Fibroblast of the aortic adventitia (primary cell): ENCODE measurements around the gene CAPSL. TPM values are rescaled to one million over a fixed set of nuclear protein-coding genes. Genes with fewer than 3 reads are reported as not detected.

Experiments used
- DNase-seq: peaks from one replicate; pipeline ENCODE4 v3.0.0-alpha.2; 2010; ENCODE audit warnings: low read depth
- H3K4me3 ChIP-seq: 2 replicates; pipeline ENCODE4 v1.5.1; 2011; ENCODE audit warnings: low read depth, mild to moderate bottlenecking, control low read depth, low read length, moderate library complexity
- total RNA-seq: library from RNA; depleted of rRNA; stranded (reverse); fragments of >200 nt; gene quantifications from 2 replicates; pipeline ENCODE4 v1.2.3, GENCODE V29; 2012; ENCODE audit warnings: low replicate concordance
- TF ChIP-seq, protein P1 (sequence below): IDR thresholded peaks from 2 replicates; pipeline ENCODE4 v1.5.1; 2011; ENCODE audit warnings: mild to moderate bottlenecking, low read length, control low read depth, inconsistent platforms; ENCODE audit not compliant: insufficient read depth

CAPSL gene
- total RNA-seq, 1 donor, result not detected

- DNase-seq, result no peak
- TF ChIP-seq, protein P1, sequence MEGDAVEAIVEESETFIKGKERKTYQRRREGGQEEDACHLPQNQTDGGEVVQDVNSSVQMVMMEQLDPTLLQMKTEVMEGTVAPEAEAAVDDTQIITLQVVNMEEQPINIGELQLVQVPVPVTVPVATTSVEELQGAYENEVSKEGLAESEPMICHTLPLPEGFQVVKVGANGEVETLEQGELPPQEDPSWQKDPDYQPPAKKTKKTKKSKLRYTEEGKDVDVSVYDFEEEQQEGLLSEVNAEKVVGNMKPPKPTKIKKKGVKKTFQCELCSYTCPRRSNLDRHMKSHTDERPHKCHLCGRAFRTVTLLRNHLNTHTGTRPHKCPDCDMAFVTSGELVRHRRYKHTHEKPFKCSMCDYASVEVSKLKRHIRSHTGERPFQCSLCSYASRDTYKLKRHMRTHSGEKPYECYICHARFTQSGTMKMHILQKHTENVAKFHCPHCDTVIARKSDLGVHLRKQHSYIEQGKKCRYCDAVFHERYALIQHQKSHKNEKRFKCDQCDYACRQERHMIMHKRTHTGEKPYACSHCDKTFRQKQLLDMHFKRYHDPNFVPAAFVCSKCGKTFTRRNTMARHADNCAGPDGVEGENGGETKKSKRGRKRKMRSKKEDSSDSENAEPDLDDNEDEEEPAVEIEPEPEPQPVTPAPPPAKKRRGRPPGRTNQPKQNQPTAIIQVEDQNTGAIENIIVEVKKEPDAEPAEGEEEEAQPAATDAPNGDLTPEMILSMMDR, result no peak
- no peak overlapping the region for H3K4me3 ChIP-seq
Measured at GRCh38 chr5:35886381-35886780, 52.0 kb downstream of the CAPSL start.

DNA sequence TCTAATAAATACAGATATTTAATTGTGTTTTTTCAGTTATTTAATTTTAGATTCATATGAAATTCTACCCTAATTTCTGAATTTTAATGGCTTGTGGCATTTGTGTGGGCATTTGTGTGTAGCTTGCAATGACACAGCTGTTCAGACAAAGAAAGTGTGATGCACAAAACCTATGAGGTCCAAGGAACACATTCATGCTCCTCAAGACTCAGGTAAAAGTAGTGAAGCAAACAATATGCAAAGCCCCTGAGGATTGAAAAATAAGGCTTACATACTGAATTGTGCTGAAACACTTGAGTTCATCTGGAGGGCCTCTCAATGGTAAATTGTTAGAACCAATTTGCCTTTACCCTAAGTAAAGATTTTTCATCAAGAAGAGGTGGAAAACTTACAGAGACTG, 53.6 kb downstream of the CAPSL start:
- H3K4me3 ChIP-seq, result no peak overlapping the region
- no peak for DNase-seq
- TF ChIP-seq, protein P1, result no peak

GRCh38 chr5:35884191-35884769, 54.1 kb downstream of the CAPSL start:
- no peak overlapping the region for H3K4me3 ChIP-seq
- TF ChIP-seq, protein P1, result no peak
- DNase-seq, result peak; percentile 64

DNA sequence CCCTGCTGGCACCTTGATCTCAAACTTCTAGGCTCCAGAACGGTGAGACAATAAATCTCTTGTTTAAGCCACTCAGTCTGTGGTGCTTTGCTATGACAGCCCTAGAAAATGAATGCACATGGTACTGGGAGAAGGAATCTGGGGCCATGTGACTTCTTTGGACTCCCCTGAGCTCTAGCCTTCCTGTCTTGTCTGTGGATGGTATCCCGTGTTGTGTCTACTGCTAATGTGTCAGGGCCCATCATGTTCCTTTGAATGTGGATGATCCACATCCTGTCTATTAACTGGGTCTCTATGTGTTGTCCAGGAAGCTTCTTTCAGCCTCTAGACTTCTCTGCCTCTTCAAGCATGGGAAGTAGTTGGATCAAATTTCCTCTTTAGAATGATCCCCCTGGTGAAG, 56.7 kb downstream of the CAPSL start:
- H3K4me3 ChIP-seq, result no peak overlapping the region
- DNase-seq, result no peak
- TF ChIP-seq, protein P1, result no peak

- no peak overlapping the region for H3K4me3 ChIP-seq
- no peak for DNase-seq
- TF ChIP-seq, protein P1, result no peak
Measured at GRCh38 chr5:35880156-35880555, 58.3 kb downstream of the CAPSL start.

DNA sequence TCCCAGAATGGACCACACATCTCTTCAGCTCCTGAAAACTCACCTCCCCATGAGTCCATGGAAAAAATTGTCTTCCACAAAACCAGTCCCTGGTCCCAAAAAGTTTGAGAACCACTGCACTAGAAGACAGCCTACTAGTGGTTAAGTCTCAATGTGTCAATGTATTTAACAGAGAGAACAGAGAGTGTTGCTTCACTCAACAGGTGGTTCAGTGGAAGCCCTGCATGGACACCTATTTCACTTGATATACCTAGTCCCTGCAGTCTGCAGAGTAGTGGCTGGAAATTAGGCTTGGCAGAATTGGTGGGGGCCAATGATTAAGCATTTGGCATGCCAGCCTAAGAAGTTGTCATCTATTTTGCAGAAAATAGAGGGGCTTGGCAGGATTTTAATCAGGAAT, 58.8 kb downstream of the CAPSL start:
- TF ChIP-seq, protein P1, result no peak

DNA sequence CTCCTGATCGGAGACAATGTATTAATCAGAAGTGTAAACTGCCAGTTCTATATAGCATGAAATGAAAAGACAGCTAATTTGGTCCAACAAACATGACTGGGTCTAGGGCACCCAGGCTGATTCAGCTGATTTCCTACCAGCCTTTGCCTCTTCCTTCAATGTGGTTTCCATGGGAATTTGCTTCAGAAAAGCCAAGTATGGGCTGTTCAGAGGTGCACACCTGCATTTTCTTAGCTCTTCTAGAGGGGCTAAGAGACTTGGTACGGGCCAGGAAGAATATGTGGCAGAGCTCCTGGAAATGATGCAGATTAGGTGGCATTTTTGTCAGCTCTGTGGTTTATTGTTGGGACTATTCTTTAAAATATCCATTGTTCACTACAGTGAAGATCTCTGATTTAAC, 59.3 kb downstream of the CAPSL start:
- DNase-seq, result no peak
- TF ChIP-seq, protein P1, result no peak
- H3K4me3 ChIP-seq, result no peak overlapping the region

More for the DNA sequence above, 58.8 kb downstream of the CAPSL start:
- no peak overlapping the region for H3K4me3 ChIP-seq
- no peak for DNase-seq
